K562 (cell line): ENCODE results near the gene SLC25A21. TPM values are rescaled to one million over a fixed set of nuclear protein-coding genes. Genes with fewer than 3 reads are reported as not detected.
A peak's percentile ranks its signal among the peaks of the same experiment; 100 is the strongest.

Source experiments
- ATF1 ChIP-seq, 2 experiments: fragments of 450-650 bp in 1 of 2; IDR thresholded peaks; 2 replicates each; pipeline ENCODE4 v1.6.1; 2016; ENCODE audit warnings: missing compliant biosample characterization in 1 of 2, missing genetic modification characterization in 1 of 2
- CCNT2 ChIP-seq: IDR thresholded peaks from 2 replicates; pipeline ENCODE4 v1.6.1; 2011; ENCODE audit warnings: borderline replicate concordance, low read depth, mild to moderate bottlenecking, moderate library complexity, mixed read lengths, low read length; ENCODE audit not compliant: insufficient read length; ENCODE audit errors: extremely low read depth
- CTCF ChIP-seq, 3 experiments: IDR thresholded peaks in 2 of 3; conservative IDR thresholded peaks in 1 of 3; 2 replicates each; pipeline ENCODE4 v1.5.1; 2011 to 2012; ENCODE audit warnings: low read length in 3 of 3, mild to moderate bottlenecking in 3 of 3, control low read depth in 2 of 3, improper control_type of control experiment in 1 of 3, inconsistent platforms in 1 of 3, low read depth in 1 of 3, mixed read lengths in 1 of 3, moderate library complexity in 1 of 3; ENCODE audit not compliant: insufficient read depth in 2 of 3
- DPF2 ChIP-seq: fragments of 450-650 bp; IDR thresholded peaks from 2 replicates; pipeline ENCODE4 v1.6.1; 2016
- ETV5 ChIP-seq: sonication (generic); formaldehyde crosslinking; IDR thresholded peaks from 2 replicates; pipeline ENCODE4 v1.4.0; 2020; ENCODE audit warnings: low read depth, mild to moderate bottlenecking, missing genetic modification reagents
- HINFP ChIP-seq: fragments of 450-650 bp; conservative IDR thresholded peaks from 2 replicates; pipeline ENCODE4 v1.6.1; 2016; ENCODE audit warnings: missing genetic modification characterization, low read depth, mild to moderate bottlenecking, control low read depth, missing compliant biosample characterization
- KLF10 ChIP-seq: fragments of 250-450 bp; sonication (Bioruptor Pico); IDR thresholded peaks from 2 replicates; pipeline ENCODE4 v1.6.1; 2021; ENCODE audit warnings: matching md5 sums
- KLF13 ChIP-seq: fragments of 450-650 bp; IDR thresholded peaks from 2 replicates; pipeline ENCODE4 v1.6.1; 2016; ENCODE audit warnings: missing genetic modification characterization, low read depth, mild to moderate bottlenecking, missing compliant biosample characterization, moderate library complexity, borderline replicate concordance
- LCOR ChIP-seq: sonication (generic); formaldehyde crosslinking; IDR thresholded peaks from 2 replicates; pipeline ENCODE4 v1.8.0; 2022; ENCODE audit warnings: mild to moderate bottlenecking, missing genetic modification reagents
- MAFG ChIP-seq: fragments of 450-650 bp; conservative IDR thresholded peaks from 2 replicates; pipeline ENCODE4 v1.6.1; 2016; ENCODE audit warnings: missing genetic modification characterization, missing compliant biosample characterization
- NCOA6 ChIP-seq: fragments of 450-650 bp; IDR thresholded peaks from 2 replicates; pipeline ENCODE4 v1.6.1; 2017; ENCODE audit warnings: mild to moderate bottlenecking
- NFYB ChIP-seq: IDR thresholded peaks from 2 replicates; pipeline ENCODE4 v1.6.1; 2011; ENCODE audit warnings: mild to moderate bottlenecking, moderate library complexity; ENCODE audit not compliant: insufficient read length; ENCODE audit errors: extremely low read depth
- PHB ChIP-seq: fragments of 250-450 bp; sonication (Bioruptor Pico); IDR thresholded peaks from 2 replicates; pipeline ENCODE4 v1.5.0; 2021
- POLR3A ChIP-seq: IDR thresholded peaks from 2 replicates; pipeline ENCODE4 v1.6.1; 2011; ENCODE audit warnings: borderline replicate concordance, mild to moderate bottlenecking, moderate library complexity; ENCODE audit not compliant: insufficient read length, insufficient read depth; ENCODE audit errors: extremely low read depth
- RAD51 ChIP-seq: fragments of 450-650 bp; IDR thresholded peaks from 2 replicates; pipeline ENCODE4 v1.7.1; 2016; ENCODE audit warnings: low read depth, mild to moderate bottlenecking, borderline replicate concordance
- SP1 ChIP-seq: sonication (generic); formaldehyde crosslinking; IDR thresholded peaks from 2 replicates; pipeline ENCODE4 v1.8.1; 2022; ENCODE audit warnings: mild to moderate bottlenecking, missing genetic modification reagents
- SP2 ChIP-seq: IDR thresholded peaks from 2 replicates; pipeline ENCODE4 v1.6.1; 2011; ENCODE audit warnings: mild to moderate bottlenecking, low read depth, low read length, moderate library complexity; ENCODE audit not compliant: poor library complexity, severe bottlenecking; ENCODE audit errors: extremely low read depth
- SRSF7 ChIP-seq: fragments of 200-400 bp; formaldehyde crosslinking; optimal IDR thresholded peaks from 2 replicates; pipeline ENCODE3; 2017; ENCODE audit warnings: mild to moderate bottlenecking, low read depth, low read length
- TCF7L2 ChIP-seq: fragments of 150-350 bp; IDR thresholded peaks from 2 replicates; pipeline ENCODE4 v1.6.1; 2016; ENCODE audit warnings: low read depth, mild to moderate bottlenecking, low read length, moderate library complexity
- TEAD2 ChIP-seq: fragments of 450-650 bp; IDR thresholded peaks from 2 replicates; pipeline ENCODE4 v1.6.1; 2016; ENCODE audit warnings: missing genetic modification characterization, control low read depth, missing compliant biosample characterization
- TFAM ChIP-seq: fragments of 250-450 bp; sonication (Bioruptor Pico); conservative IDR thresholded peaks from 2 replicates; pipeline ENCODE4 v1.5.0; 2021; ENCODE audit warnings: mild to moderate bottlenecking, moderate library complexity
- ZKSCAN1 ChIP-seq: fragments of 150-350 bp; IDR thresholded peaks from 2 replicates; pipeline ENCODE4 v1.6.1; 2016; ENCODE audit warnings: low read depth, low read length
- ZKSCAN8 ChIP-seq: fragments of 200-800 bp; sonication (Bioruptor generic); IDR thresholded peaks from 2 replicates; pipeline ENCODE4 v1.6.1; 2016; ENCODE audit warnings: missing genetic modification characterization, missing compliant biosample characterization
- ZNF134 ChIP-seq: fragments of 250-450 bp; sonication (Bioruptor Pico); conservative IDR thresholded peaks from 2 replicates; pipeline ENCODE4 v1.4.0; 2020
- ZNF316 ChIP-seq: fragments of 450-650 bp; IDR thresholded peaks from 2 replicates; pipeline ENCODE4 v1.6.1; 2016
- ZNF324 ChIP-seq: fragments of 250-450 bp; sonication (Bioruptor Pico); IDR thresholded peaks from 2 replicates; pipeline ENCODE4 v1.4.0; 2020; ENCODE audit warnings: mild to moderate bottlenecking
- ZNF740 ChIP-seq, 3 experiments: fragments of 200-800 bp in 1 of 3; sonication (Bioruptor generic) in 1 of 3; sonication (generic) in 1 of 3; formaldehyde crosslinking in 1 of 3; IDR thresholded peaks; 2 replicates each; pipeline versions ENCODE4 v1.6.1 to v1.8.0; 2016 to 2022; ENCODE audit warnings: mild to moderate bottlenecking in 2 of 3, missing compliant biosample characterization in 2 of 3, missing genetic modification characterization in 2 of 3, missing genetic modification reagents in 1 of 3
- polyA plus RNA-seq, 8 experiments: library from polyadenylated mRNA; depleted of rRNA in 4 of 8; stranded (reverse) in 5 of 8; unstranded in 3 of 8; fragments of >200 nt; fragmentation: Nextera tagmentation in 2 of 8; fragmentation: Illumina TruSeq in 1 of 8; extraction: Ambion mirVana in 2 of 8; extraction: Trizol in 1 of 8; gene quantifications; 2 replicates each; pipeline versions ENCODE4 v1.2.1 to v1.2.3, GENCODE V29; 2011 to 2014; ENCODE audit warnings: inconsistent platforms in 1 of 8, missing spikeins in 1 of 8
- total RNA-seq, 7 experiments: library from RNA; depleted of rRNA in 6 of 7; stranded (reverse); fragments of >200 nt in 6 of 7; fragmentation: Illumina TruSeq in 2 of 7; extraction: Trizol in 2 of 7; gene quantifications; 2 replicates each; pipeline versions ENCODE4 v1.2.1 to v1.2.3, GENCODE V29; 2011 to 2021; ENCODE audit warnings: low replicate concordance in 1 of 7

The SLC25A21 gene
- total and polyA plus RNA-seq, 9 of the 15 experiments (the other 6 are each of a cell fraction or from before 2014, with no cell fraction given), result 15.2 to 46.7 (median 28.7) TPM

GRCh38 chr14:36976571-36977023, 195.8 kb downstream of the SLC25A21 start (continued):
- TF ChIP-seq HINFP (no peak; the same call in 1 of the 2 replicates), NCOA6 (no peak), MAFG (tag) (peak; percentile 99), CCNT2 (no peak), LCOR (no peak), SP1 (CRISPR knock-in tag) (no peak), ZNF134 (CRISPR knock-in tag) (no peak), POLR3A (no peak), NFYB (peak; percentile 3), TFAM (no peak), ETV5 (CRISPR knock-in tag) (no peak), ZNF740 (CRISPR knock-in tag; IDR thresholded peaks at IDR 0.05) (no peak), ZNF740 (tag; IDR thresholded peaks at IDR 0.05) (no peak), ZKSCAN8 (CRISPR knock-in tag) (peak; percentile 35; the same call in 1 of the 2 replicates), DPF2 (peak; percentile 91), SP2 (no peak), ZNF316 (peak; percentile 99), KLF13 (no peak), ATF1 (CRISPR knock-in tag; IDR thresholded peaks at IDR 0.05) (no peak), ATF1 (tag; IDR thresholded peaks at IDR 0.05) (no peak), ZKSCAN1 (peak; percentile 55; the same call in 1 of the 2 replicates), ZNF324 (CRISPR knock-in tag) (no peak), PHB (CRISPR knock-in tag) (no peak), KLF10 (CRISPR knock-in tag) (no peak), RAD51 (no peak), SRSF7 (no peak), CTCF (IDR thresholded peaks at IDR 0.05 in 2 of 3, conservative IDR thresholded peaks at IDR 0.05 in 1 of 3; ENCODE audit: insufficient read depth in 2 of 3, low read depth in 1 of 3, low read length in 3 of 3) (no peak), TCF7L2 (no peak), TEAD2 (tag) (no peak)
